WTC11 (cell line): Measurements from ENCODE around the gene DNAAF5. TPM values are rescaled to one million over a fixed set of nuclear protein-coding genes. Genes with fewer than 3 reads are reported as not detected.

Experiments
- ATAC-seq: fragments of 200-7000 bp; cut with Tn5 transposase; 2 replicates; pipeline ENCODE4 v1.10.0; 2021; ENCODE audit warnings: mild to moderate bottlenecking, moderate library complexity
- CTCF ChIA-PET: fragments of 300-600 bp; sonication (Branson Sonifier 250); formaldehyde crosslinking; loops from one replicate; lab custom pipeline; 2021; ENCODE audit warnings: antibody characterized with exemption; lab: Charles Lee
- POLR2A ChIA-PET: fragments of 350-600 bp; sonication (Branson Sonifier 250); formaldehyde crosslinking; loops from one replicate; lab custom pipeline; 2021; ENCODE audit warnings: antibody characterized with exemption; lab: Charles Lee
- DNase-seq: peaks from one replicate; pipeline ENCODE4 v3.0.0; 2021; ENCODE audit warnings: low spot score
- H3K27ac Mint-ChIP-seq: 2 replicates; pipeline ENCODE4 v1.8.0; 2021; ENCODE audit warnings: mixed read lengths
- H3K27me3 Mint-ChIP-seq: 2 replicates; pipeline ENCODE4 v1.8.0; 2021; ENCODE audit warnings: low read depth, mild to moderate bottlenecking, moderate library complexity, mixed read lengths
- H3K36me3 Mint-ChIP-seq: 2 replicates; pipeline ENCODE4 v1.8.0; 2021; ENCODE audit warnings: mixed read lengths
- H3K4me1 Mint-ChIP-seq: 2 replicates; pipeline ENCODE4 v1.8.0; 2022; ENCODE audit warnings: mixed read lengths
- H3K4me3 Mint-ChIP-seq: 2 replicates; pipeline ENCODE4 v1.8.0; 2021; ENCODE audit warnings: mild to moderate bottlenecking, moderate library complexity, mixed read lengths
- H3K9me3 Mint-ChIP-seq: 2 replicates; pipeline ENCODE4 v1.8.0; 2021; ENCODE audit warnings: mixed read lengths
- AR ChIP-seq: fragments of 250-450 bp; sonication (Bioruptor Pico); IDR thresholded peaks from 2 replicates; pipeline ENCODE4 v1.9.0; 2021; ENCODE audit warnings: mild to moderate bottlenecking
- ATF3 ChIP-seq: sonication (generic); formaldehyde crosslinking; conservative IDR thresholded peaks from 2 replicates; pipeline ENCODE4 v1.8.1; 2022; ENCODE audit warnings: mild to moderate bottlenecking, missing genetic modification reagents
- ATF6 ChIP-seq: sonication (generic); formaldehyde crosslinking; IDR thresholded peaks from 2 replicates; pipeline ENCODE4 v1.8.1; 2023; ENCODE audit warnings: mild to moderate bottlenecking, missing genetic modification reagents
- CTCF ChIP-seq: fragments of 200-600 bp; IDR thresholded peaks from 2 replicates; pipeline ENCODE4 v1.8.0; 2022; ENCODE audit warnings: antibody characterized with exemption
- E2F4 ChIP-seq: sonication (generic); formaldehyde crosslinking; IDR thresholded peaks from 2 replicates; pipeline ENCODE4 v1.8.1; 2022; ENCODE audit warnings: low read depth, mild to moderate bottlenecking, moderate library complexity, missing genetic modification reagents, borderline replicate concordance
- FOXP4 ChIP-seq: sonication (generic); formaldehyde crosslinking; IDR thresholded peaks from 2 replicates; pipeline ENCODE4 v1.8.0; 2022; ENCODE audit warnings: mild to moderate bottlenecking, missing genetic modification reagents
- GRHL2 ChIP-seq: fragments of 250-450 bp; sonication (Bioruptor Pico); IDR thresholded peaks from 2 replicates; pipeline ENCODE4 v1.8.0; 2022; ENCODE audit warnings: mild to moderate bottlenecking, moderate library complexity; ENCODE audit not compliant: insufficient replicate concordance, severe bottlenecking
- HMGXB4 ChIP-seq: sonication (generic); formaldehyde crosslinking; IDR thresholded peaks from 2 replicates; pipeline ENCODE4 v1.8.1; 2023; ENCODE audit warnings: mild to moderate bottlenecking, moderate library complexity, missing genetic modification reagents
- MAX ChIP-seq: sonication (generic); formaldehyde crosslinking; IDR thresholded peaks from 2 replicates; pipeline ENCODE4 v1.8.0; 2022; ENCODE audit warnings: mild to moderate bottlenecking, missing genetic modification reagents
- MYBL2 ChIP-seq: sonication (generic); formaldehyde crosslinking; IDR thresholded peaks from 2 replicates; pipeline ENCODE4 v1.8.1; 2023; ENCODE audit warnings: mild to moderate bottlenecking, moderate library complexity, missing genetic modification reagents
- NR3C1 ChIP-seq: sonication (generic); formaldehyde crosslinking; conservative IDR thresholded peaks from 2 replicates; pipeline ENCODE4 v1.8.1; 2023; ENCODE audit warnings: low read depth, mild to moderate bottlenecking, missing genetic modification reagents
- PRRX2 ChIP-seq: fragments of 250-450 bp; sonication (Bioruptor Pico); IDR thresholded peaks from 2 replicates; pipeline ENCODE4 v1.8.0; 2021; ENCODE audit warnings: mild to moderate bottlenecking
- RELA ChIP-seq: sonication (generic); formaldehyde crosslinking; IDR thresholded peaks from 2 replicates; pipeline ENCODE4 v1.8.1; 2022; ENCODE audit warnings: missing genetic modification reagents, mild to moderate bottlenecking, borderline replicate concordance
- SOX15 ChIP-seq: fragments of 250-450 bp; sonication (Bioruptor Pico); IDR thresholded peaks from 2 replicates; pipeline ENCODE4 v1.9.0; 2021; ENCODE audit warnings: mild to moderate bottlenecking
- SP1 ChIP-seq: sonication (generic); formaldehyde crosslinking; conservative IDR thresholded peaks from 2 replicates; pipeline ENCODE4 v1.8.1; 2022; ENCODE audit warnings: missing genetic modification reagents
- ZMAT4 ChIP-seq: fragments of 250-450 bp; sonication (Bioruptor Pico); IDR thresholded peaks from 2 replicates; pipeline ENCODE4 v1.9.0; 2021; ENCODE audit warnings: mild to moderate bottlenecking
- ZNF121 ChIP-seq: sonication (generic); formaldehyde crosslinking; IDR thresholded peaks from 2 replicates; pipeline ENCODE4 v1.8.0; 2023; ENCODE audit warnings: missing genetic modification reagents
- total RNA-seq: library from RNA; stranded (reverse); gene quantifications from 3 replicates; pipeline ENCODE4 v1.2.3, GENCODE V29; 2021

The DNAAF5 gene
- total RNA-seq, 1 experiment from 2014 or later, result 62.2 TPM

GRCh38 chr7:699476-700170 is 26.9 kb upstream of the DNAAF5 start:
- no peak for TF ChIP-seq SOX15
- no peak for TF ChIP-seq NR3C1 (CRISPR knock-in tag)
- no peak for TF ChIP-seq E2F4 (CRISPR knock-in tag)
- TF ChIP-seq ZNF121 (CRISPR knock-in tag), result no peak
- TF ChIP-seq FOXP4, result no peak
- TF ChIP-seq ZMAT4 (CRISPR knock-in tag), result no peak
- peaks cover 14% of the 10 kb centered on the region for H3K9me3 Mint-ChIP-seq
- no peak for DNase-seq
- H3K36me3 Mint-ChIP-seq, result peaks cover 17% of the 10 kb centered on the region
- peak overlapping the region; percentile 54 for H3K27ac Mint-ChIP-seq
- ATAC-seq, result no peak
- peaks cover 4% of the 10 kb centered on the region; the same call in 1 of the 2 replicates for H3K4me1 Mint-ChIP-seq
- H3K4me3 Mint-ChIP-seq, result no peak overlapping the region
- CTCF ChIA-PET, result interaction anchor here (1.4 kb wide), 1 partner anchor 34 kb away, joined by 6 read pairs; no protein-coding TSS in a partner anchor
- POLR2A ChIA-PET, result no interaction called here
- no peaks in the 10 kb centered on the region for H3K27me3 Mint-ChIP-seq

GRCh38 chr7:701086-701671 is 25.3 kb upstream of the DNAAF5 start:
- ChIA-PET POLR2A (no interaction called here), CTCF (no interaction called here)
- TF ChIP-seq CTCF (no peak), PRRX2 (no peak), MYBL2 (no peak), HMGXB4 (no peak), RELA (CRISPR knock-in tag) (no peak), SP1 (CRISPR knock-in tag) (no peak), ATF6 (no peak), ATF3 (CRISPR knock-in tag) (no peak), MAX (no peak), AR (CRISPR knock-in tag) (no peak), E2F4 (CRISPR knock-in tag) (no peak), NR3C1 (CRISPR knock-in tag) (no peak), GRHL2 (no peak)
- H3K4me3 Mint-ChIP-seq, result no peak overlapping the region
- no peaks in the 10 kb centered on the region for H3K27me3 Mint-ChIP-seq
- DNase-seq (no peak), ATAC-seq (no peak)
- peaks cover 20% of the 10 kb centered on the region for H3K36me3 Mint-ChIP-seq
- peaks cover 4% of the 10 kb centered on the region; the same call in 1 of the 2 replicates for H3K4me1 Mint-ChIP-seq
- H3K9me3 Mint-ChIP-seq, result peaks cover 14% of the 10 kb centered on the region
- H3K27ac Mint-ChIP-seq, result peak overlapping the region; percentile 11
